GM23248 (cell line): ENCODE measurements around the gene HES4.

Source experiments
- EZH2 ChIP-seq: fragments of 200-600 bp; sonication (generic); IDR thresholded peaks from 2 replicates; pipeline ENCODE4 v1.6.1; 2018; ENCODE audit warnings: antibody characterized with exemption, mild to moderate bottlenecking; ENCODE audit not compliant: insufficient read depth, poor library complexity, severe bottlenecking
- EZH2phosphoT487 ChIP-seq: fragments of 200-600 bp; sonication (generic); IDR thresholded peaks from 2 replicates; pipeline ENCODE4 v1.6.1; 2018; ENCODE audit warnings: antibody characterized with exemption, moderate library complexity, mild to moderate bottlenecking, low read depth; ENCODE audit not compliant: insufficient read depth

DNA sequence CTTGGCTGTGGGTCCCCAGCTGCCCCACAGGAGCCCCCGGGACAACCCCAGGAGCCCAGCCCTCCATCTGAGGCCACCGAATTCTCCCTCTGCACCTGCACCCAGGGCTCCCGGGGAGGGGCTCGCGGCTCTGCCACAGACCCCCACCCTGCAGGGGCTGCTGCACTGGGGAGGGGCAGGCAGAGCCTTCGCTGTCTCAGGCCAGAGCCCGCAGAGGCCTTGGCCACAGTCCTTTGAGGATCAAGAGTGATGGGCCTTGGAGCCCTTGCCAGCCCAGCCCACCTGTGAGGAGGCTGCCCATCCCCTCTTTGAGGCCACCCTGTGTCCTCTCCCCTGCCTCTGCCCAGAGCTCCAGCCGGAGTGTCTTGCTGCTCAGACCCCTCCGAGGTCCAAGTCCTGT, 24.5 kb downstream of the HES4 start:
- TF ChIP-seq EZH2 (no peak), EZH2phosphoT487 (no peak)
